Caco-2 (cell line): Measurements from ENCODE around the gene CBR4. TPM values are rescaled to one million over a fixed set of nuclear protein-coding genes. Genes with fewer than 3 reads are reported as not detected.

Experiments
- BruUV-seq: library from RNA; stranded (reverse); fragments of 400-500 nt; replicated peaks from 2 replicates; lab custom pipeline; 2021; lab: Mats Ljungman, UMichigan
- CTCF ChIA-PET: fragments of 300-600 bp; sonication (Branson Sonifier 250); formaldehyde crosslinking; loops from one replicate; lab custom pipeline; 2022; ENCODE audit warnings: antibody characterized with exemption; lab: Charles Lee
- POLR2A ChIA-PET: fragments of 300-600 bp; sonication (Branson Sonifier 250); formaldehyde crosslinking; loops from one replicate; lab custom pipeline; 2022; ENCODE audit warnings: antibody characterized with exemption; lab: Charles Lee
- DNase-seq, 2 experiments: peaks; one replicate each; pipeline versions ENCODE4 v3.0.0 to v3.0.0-alpha.2; 2020 to 2022
- H3K27me3 ChIP-seq: replicated peaks from 2 replicates; pipeline ENCODE4 v1.6.0; 2011; ENCODE audit warnings: low read length; ENCODE audit not compliant: control insufficient read depth, insufficient read depth
- H3K36me3 ChIP-seq: 2 replicates; pipeline ENCODE4 v1.5.1; 2011; ENCODE audit warnings: low read length; ENCODE audit not compliant: control insufficient read depth, insufficient read depth
- H3K4me1 ChIP-seq: fragments of 250-450 bp; sonication (Bioruptor Pico); 2 replicates; pipeline ENCODE4 v1.5.1; 2020; ENCODE audit warnings: mild to moderate bottlenecking
- H3K4me3 ChIP-seq: 2 replicates; pipeline ENCODE4 v1.5.1; 2011; ENCODE audit warnings: low read depth, mild to moderate bottlenecking, control low read depth, low read length
- H3K9me3 ChIP-seq: fragments of 250-450 bp; sonication (Bioruptor Pico); 2 replicates; pipeline ENCODE4 v1.5.1; 2020; ENCODE audit warnings: mild to moderate bottlenecking, moderate library complexity
- H3K27ac Mint-ChIP-seq: one replicate; pipeline ENCODE4 v1.8.0; 2022; ENCODE audit warnings: mixed read lengths; ENCODE audit not compliant: unreplicated experiment
- H3K27me3 Mint-ChIP-seq: one replicate; pipeline ENCODE4 v1.8.0; 2022; ENCODE audit warnings: mixed read lengths; ENCODE audit not compliant: insufficient read depth, unreplicated experiment
- H3K36me3 Mint-ChIP-seq: one replicate; pipeline ENCODE4 v1.8.0; 2022; ENCODE audit warnings: mild to moderate bottlenecking, mixed read lengths; ENCODE audit not compliant: insufficient read depth, unreplicated experiment
- H3K4me1 Mint-ChIP-seq: one replicate; pipeline ENCODE4 v1.8.0; 2022; ENCODE audit warnings: low read depth, mixed read lengths; ENCODE audit not compliant: unreplicated experiment
- H3K4me3 Mint-ChIP-seq: one replicate; pipeline ENCODE4 v1.8.0; 2022; ENCODE audit warnings: mild to moderate bottlenecking, moderate library complexity, mixed read lengths; ENCODE audit not compliant: unreplicated experiment
- H3K9me3 Mint-ChIP-seq: one replicate; pipeline ENCODE4 v1.8.0; 2022; ENCODE audit warnings: mixed read lengths; ENCODE audit not compliant: unreplicated experiment
- intact Hi-C: fragments of 100-400 bp; cut with micrococcal nuclease; formaldehyde crosslinking; loops from one replicate; pipeline ENCODE4 v1.10.0; 2022; ENCODE audit not compliant: unreplicated experiment
- total RNA-seq: library from RNA; stranded (reverse); gene quantifications from 2 replicates; pipeline ENCODE4 v1.2.3, GENCODE V29; 2022
- TF ChIP-seq, protein P1 (sequence below), 2 experiments: fragments of 200-600 bp in 1 of 2; IDR thresholded peaks; 1 replicate in 1 of 2; 2 replicates in 1 of 2; pipeline versions ENCODE4 v1.5.1 to v1.8.0; 2011 to 2022; ENCODE audit warnings: antibody characterized with exemption in 1 of 2, control low read depth in 1 of 2, inconsistent platforms in 1 of 2, low read depth in 1 of 2, low read length in 1 of 2, mild to moderate bottlenecking in 1 of 2, moderate library complexity in 1 of 2; ENCODE audit not compliant: insufficient read depth in 1 of 2, severe bottlenecking in 1 of 2, unreplicated experiment in 1 of 2

The CBR4 gene
- total RNA-seq, 1 experiment from 2014 or later, result 22.5 TPM

DNA sequence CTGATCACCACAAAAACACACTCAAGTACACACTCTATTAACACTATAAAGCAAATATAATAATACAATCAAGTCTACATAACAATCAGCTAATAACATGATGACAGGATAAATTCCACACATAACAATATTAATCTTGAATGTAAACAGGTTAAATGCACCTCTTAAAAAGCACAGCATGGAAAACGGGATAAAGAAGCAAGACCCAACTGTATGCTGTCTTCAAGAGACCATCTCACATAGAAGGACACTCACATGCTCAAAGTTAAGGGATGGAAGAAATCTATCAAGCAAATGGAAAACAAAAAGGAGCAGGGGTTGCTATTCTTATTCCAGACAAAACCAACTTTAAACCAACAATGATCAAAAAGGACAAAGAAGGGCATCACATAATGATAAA is 28.1 kb downstream of the CBR4 start:
- H3K36me3 ChIP-seq, result no peaks in the 10 kb centered on the region; the same call in 1 of the 2 replicates
- Mint-ChIP-seq H3K27ac (no peak overlapping the region), H3K4me3 (no peak overlapping the region), H3K36me3 (no peaks in the 10 kb centered on the region), H3K4me1 (no peaks in the 10 kb centered on the region), H3K27me3 (no peaks in the 10 kb centered on the region), H3K9me3 (no peaks in the 10 kb centered on the region)
- DNase-seq, result no peak
- CTCF ChIA-PET, result no interaction called here
- POLR2A ChIA-PET, result no interaction called here
- H3K9me3 ChIP-seq, result peaks cover 8% of the 10 kb centered on the region; the same call in 1 of the 2 replicates
- intact Hi-C loops, result no loop called here
- no peaks in the 10 kb centered on the region for H3K4me1 ChIP-seq
- H3K27me3 ChIP-seq, result no peaks in the 10 kb centered on the region
- no TSS peak for BruUV-seq
- TF ChIP-seq, protein P1, sequence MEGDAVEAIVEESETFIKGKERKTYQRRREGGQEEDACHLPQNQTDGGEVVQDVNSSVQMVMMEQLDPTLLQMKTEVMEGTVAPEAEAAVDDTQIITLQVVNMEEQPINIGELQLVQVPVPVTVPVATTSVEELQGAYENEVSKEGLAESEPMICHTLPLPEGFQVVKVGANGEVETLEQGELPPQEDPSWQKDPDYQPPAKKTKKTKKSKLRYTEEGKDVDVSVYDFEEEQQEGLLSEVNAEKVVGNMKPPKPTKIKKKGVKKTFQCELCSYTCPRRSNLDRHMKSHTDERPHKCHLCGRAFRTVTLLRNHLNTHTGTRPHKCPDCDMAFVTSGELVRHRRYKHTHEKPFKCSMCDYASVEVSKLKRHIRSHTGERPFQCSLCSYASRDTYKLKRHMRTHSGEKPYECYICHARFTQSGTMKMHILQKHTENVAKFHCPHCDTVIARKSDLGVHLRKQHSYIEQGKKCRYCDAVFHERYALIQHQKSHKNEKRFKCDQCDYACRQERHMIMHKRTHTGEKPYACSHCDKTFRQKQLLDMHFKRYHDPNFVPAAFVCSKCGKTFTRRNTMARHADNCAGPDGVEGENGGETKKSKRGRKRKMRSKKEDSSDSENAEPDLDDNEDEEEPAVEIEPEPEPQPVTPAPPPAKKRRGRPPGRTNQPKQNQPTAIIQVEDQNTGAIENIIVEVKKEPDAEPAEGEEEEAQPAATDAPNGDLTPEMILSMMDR (IDR thresholded peaks at IDR 0.05; ENCODE audit: insufficient read depth in 1 of 2, low read depth in 1 of 2, low read length in 1 of 2, severe bottlenecking in 1 of 2, unreplicated experiment in 1 of 2), result no peak
- H3K4me3 ChIP-seq, result no peak overlapping the region

DNA sequence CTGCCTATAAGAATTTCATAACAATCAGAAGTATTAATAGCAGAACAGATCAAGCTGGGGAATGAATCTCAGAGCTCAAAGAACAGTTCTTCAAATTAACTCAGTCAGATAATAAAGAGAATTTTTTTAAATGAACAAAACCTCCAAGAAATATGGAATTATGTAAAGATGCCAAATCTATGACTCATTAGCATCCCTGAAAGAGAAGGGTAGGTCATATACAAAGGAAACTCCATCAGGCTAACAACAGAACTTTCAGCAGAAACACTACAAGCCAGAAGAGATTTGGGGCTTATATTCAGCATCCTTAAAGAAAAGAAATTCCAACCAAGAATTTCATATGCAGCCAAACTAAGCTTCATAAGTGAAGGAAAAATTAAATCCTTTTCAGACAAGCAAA is 28.6 kb downstream of the CBR4 start:
- Mint-ChIP-seq H3K36me3 (no peaks in the 10 kb centered on the region), H3K4me1 (no peaks in the 10 kb centered on the region), H3K27ac (no peak overlapping the region), H3K27me3 (no peaks in the 10 kb centered on the region), H3K9me3 (no peaks in the 10 kb centered on the region), H3K4me3 (no peak overlapping the region)
- POLR2A ChIA-PET, result no interaction called here
- no peak for DNase-seq
- Histone ChIP-seq H3K4me3 (no peak overlapping the region), H3K9me3 (peaks cover 8% of the 10 kb centered on the region; the same call in 1 of the 2 replicates), H3K36me3 (no peaks in the 10 kb centered on the region; the same call in 1 of the 2 replicates), H3K4me1 (no peaks in the 10 kb centered on the region), H3K27me3 (no peaks in the 10 kb centered on the region)
- CTCF ChIA-PET, result no interaction called here
- TF ChIP-seq, protein P1 (IDR thresholded peaks at IDR 0.05; ENCODE audit: insufficient read depth in 1 of 2, low read depth in 1 of 2, low read length in 1 of 2, severe bottlenecking in 1 of 2, unreplicated experiment in 1 of 2), result no peak
- no TSS peak for BruUV-seq
- intact Hi-C loops, result no loop called here

- ChIA-PET POLR2A (no interaction called here), CTCF (no interaction called here)
- peaks cover 12% of the 10 kb centered on the region; the same call in 1 of the 2 replicates for H3K9me3 ChIP-seq
- TF ChIP-seq, protein P1 (IDR thresholded peaks at IDR 0.05; ENCODE audit: insufficient read depth in 1 of 2, low read depth in 1 of 2, low read length in 1 of 2, severe bottlenecking in 1 of 2, unreplicated experiment in 1 of 2), result no peak
- H3K36me3 Mint-ChIP-seq, result peaks cover 8% of the 10 kb centered on the region
- BruUV-seq, result no TSS peak
- H3K4me1 ChIP-seq, result no peaks in the 10 kb centered on the region
- intact Hi-C loops, result no loop called here
- H3K27me3 Mint-ChIP-seq, result no peaks in the 10 kb centered on the region
- no peak overlapping the region for H3K27ac Mint-ChIP-seq
- peaks cover 3% of the 10 kb centered on the region for H3K36me3 ChIP-seq
- H3K4me3 Mint-ChIP-seq, result no peak overlapping the region
- no peak overlapping the region for H3K4me3 ChIP-seq
- no peaks in the 10 kb centered on the region for H3K27me3 ChIP-seq
- H3K9me3 Mint-ChIP-seq, result no peaks in the 10 kb centered on the region
- no peaks in the 10 kb centered on the region for H3K4me1 Mint-ChIP-seq
- no peak for DNase-seq
These were observed 30.7 kb downstream of the CBR4 start for GRCh38 chr4:168979338-168979737.
